NCI-H1417 treated with DMSO at 0.1 percent for 48 hours (cell line): ENCODE data around the gene MED20.
"Not testable (repeated sequence)": the region's sequence is repeated elsewhere in the genome, so short reads cannot be mapped to it uniquely, and the experiment has no call there.

ENCODE experiments used
- DNase-seq: peaks from one replicate; lab custom pipeline; 2025; lab: John Stamatoyannopoulos, UW

The MED20 gene, protein sequence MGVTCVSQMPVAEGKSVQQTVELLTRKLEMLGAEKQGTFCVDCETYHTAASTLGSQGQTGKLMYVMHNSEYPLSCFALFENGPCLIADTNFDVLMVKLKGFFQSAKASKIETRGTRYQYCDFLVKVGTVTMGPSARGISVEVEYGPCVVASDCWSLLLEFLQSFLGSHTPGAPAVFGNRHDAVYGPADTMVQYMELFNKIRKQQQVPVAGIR

GRCh38 chr6:41920921-41921711 lies at the start of gene MED20, which contains the start of gene BYSL:
Gene MED20, minus strand, starts transcription at chr6:41921139. Its CDS starts 121 bp downstream, at chr6:41921018.
Gene BYSL, plus strand, starts transcription at chr6:41921499. Its CDS starts 64 bp downstream, at chr6:41921563.
- peak; percentile 64 for DNase-seq

DNA sequence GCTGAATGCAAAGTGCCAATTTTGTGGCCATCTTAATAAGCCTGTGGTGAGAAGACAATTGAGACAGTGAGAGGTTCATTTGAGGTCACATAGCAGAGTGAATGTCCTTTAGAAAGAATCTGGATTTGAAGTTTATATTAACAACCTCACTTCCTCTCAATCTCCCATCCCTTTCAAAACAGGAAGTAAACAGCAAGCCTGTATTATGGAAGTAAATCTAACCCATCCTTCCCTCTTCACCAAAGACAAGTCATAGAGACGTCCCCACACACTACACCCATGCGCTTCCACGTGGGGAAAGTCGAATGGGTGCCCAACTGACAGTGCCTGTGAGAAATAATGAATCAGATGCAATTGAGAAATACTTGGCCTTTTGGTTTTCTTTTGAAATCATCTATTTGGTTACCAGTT lies 49.5 kb upstream of the MED20 start:
- no peak for DNase-seq

DNA sequence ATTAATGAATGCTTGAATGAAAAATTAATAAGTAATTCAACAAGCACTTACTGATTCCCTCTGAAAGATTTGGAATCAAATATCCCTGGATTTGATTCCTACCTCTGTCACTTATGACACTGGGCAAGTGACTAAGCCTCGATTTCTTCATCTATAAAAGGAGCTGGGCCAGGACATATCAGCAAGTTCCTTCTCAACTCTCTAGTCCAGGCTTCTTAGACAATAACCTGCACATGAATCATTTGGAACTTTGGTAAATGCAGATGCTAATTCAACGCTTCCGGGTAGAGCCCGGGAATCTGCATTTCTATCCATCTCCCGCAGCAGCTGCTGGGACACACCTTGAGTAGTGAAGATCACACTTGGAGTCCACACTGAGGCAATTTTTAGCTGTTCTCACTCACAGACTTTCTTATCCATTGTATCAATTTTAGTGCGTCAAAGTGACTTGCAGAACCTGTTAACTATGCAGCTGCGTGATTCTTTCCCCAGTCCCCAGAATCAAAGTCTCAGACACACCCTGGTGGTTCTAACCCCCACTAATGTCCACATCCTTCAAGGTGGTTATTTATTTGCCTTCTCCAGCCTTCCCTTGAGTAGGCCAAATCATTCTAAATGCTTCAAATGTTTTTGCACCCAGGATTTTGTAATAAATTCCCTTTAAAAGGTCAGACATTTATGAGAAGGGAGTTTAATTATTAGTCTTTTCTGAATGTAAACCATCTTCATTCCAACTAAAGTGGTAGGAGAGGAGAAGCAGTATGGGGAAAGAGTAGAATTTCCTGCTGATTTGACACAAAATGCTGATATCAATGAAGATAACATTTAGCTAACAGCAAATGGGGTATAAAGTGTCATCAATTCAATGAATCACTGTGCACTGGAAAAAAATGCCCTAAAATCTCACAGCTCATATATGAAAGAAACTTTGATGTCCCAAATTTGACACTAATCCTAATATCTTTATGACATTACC lies 46.7 kb upstream of the MED20 start:
- no peak for DNase-seq

GRCh38 chr6:41966961-41967311 lies 46.0 kb upstream of the MED20 start:
- no peak for DNase-seq

- DNase-seq, result no peak
These were observed 45.4 kb upstream of the MED20 start for GRCh38 chr6:41966214-41966920.

- DNase-seq, result no peak
These were observed 44.7 kb upstream of the MED20 start for GRCh38 chr6:41965429-41966213.

GRCh38 chr6:41964201-41964887 lies 43.4 kb upstream of the MED20 start:
- no peak for DNase-seq

DNA sequence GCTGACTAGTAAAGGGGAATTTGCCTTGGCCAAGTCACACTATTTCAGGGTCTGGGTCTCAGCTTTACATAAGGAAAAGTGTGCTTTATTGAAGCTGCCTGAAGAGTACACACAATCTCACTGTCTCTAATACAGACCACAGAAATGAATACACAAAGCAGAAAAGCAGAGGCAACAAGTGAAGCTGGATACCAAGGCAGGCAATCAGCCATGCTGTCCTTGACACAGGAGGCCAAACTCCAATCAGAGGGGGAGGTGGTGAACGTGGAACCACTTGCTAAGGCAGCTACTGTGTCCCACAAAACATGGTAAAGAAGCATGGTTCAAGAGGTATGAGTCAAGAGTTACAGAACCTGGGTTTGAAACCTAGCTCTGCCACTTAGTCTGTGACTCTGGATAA lies 42.4 kb upstream of the MED20 start:
- DNase-seq, result no peak

- DNase-seq, result no peak
These were observed 39.1 kb upstream of the MED20 start for GRCh38 chr6:41960028-41960427.

GRCh38 chr6:41958022-41958856 lies 37.3 kb upstream of the MED20 start:
- no peak for DNase-seq

DNA sequence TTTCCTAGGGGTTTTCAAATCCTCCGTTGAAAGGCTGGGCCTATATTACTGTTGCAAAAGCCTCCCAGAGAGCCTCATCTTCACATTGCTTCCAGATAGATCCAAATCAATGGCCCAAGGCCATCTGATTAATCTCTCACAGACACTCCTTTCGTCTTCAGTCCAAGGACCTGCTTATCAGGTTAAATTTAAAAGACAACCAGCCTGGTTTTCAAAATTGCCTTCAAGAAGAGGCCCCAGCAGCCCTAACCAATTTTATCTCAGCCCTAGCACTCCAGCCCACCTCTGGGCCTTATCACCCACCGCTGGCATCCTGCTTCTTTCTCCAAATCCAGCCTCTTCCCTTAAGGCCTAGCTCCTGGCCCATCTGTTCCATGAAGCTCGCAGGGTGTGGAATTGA lies 36.2 kb upstream of the MED20 start:
- no peak for DNase-seq

DNA sequence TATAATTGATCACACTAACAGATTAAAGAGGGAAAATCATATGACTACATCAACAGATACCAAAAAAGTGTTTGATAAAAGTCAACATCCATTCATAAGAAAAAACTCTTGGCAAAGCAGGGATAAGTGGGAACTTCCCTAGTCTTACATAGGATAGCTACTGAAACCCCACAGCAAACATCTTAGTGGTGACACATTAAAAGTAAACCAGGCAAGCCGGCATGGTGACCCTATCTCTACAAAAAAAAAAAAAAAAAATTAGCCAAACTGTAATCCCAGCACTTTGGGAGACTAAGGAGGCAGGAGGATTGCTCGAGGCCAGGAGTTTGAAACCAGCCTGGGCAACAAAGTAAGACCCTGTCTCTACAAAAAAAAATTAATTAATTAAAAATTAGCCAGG lies 34.5 kb upstream of the MED20 start:
- no peak for DNase-seq

DNA sequence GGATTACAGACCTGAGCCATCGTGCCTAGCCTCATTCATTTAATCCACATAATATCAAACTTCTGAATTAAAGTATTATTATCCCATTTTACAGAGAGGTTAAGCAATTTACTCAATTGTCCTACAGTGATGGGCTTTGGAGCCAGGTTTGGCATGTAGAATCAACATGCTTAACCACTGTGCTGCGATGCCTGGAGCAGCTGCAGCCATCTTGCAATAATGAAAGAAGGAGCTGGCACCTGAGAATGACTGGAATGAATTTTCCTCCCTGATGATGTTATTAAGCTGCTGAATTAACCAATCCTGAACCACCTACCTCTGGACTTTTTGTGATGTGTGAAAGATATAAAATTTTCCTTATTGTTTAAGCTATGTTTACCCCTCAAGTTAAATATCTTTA lies 33.7 kb upstream of the MED20 start:
- no peak for DNase-seq

DNA sequence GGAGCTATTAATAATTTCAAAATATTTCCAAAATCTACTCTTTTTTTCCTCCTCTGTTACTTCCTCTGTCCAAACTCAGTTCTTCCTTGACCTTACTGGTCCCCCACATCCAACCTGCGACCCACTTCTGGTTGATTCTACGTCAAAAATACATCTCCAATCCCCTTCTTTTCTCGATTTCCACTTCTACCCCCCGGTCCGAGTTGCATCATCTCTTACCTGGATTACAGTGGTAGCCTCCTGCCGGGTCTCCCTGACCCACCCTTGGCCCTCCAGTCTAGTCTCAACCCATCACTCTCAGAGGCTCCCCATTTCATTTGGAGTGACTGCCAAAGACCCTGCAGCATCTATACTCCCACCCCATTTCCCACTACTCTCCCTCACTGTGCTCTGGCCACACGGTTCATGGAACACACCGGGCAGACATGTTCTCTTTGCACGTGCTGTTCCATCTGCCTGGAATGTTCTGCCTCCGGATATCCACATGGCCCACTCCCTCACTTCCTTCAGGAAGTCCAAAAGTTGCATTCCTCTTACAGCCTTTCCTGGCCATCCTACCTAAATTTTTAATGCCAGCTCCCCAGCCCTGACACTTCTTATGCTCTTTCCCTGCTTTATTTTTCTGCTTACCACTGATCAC lies 26.8 kb upstream of the MED20 start:
- DNase-seq, result no peak

- DNase-seq, result no peak
These were observed 22.5 kb upstream of the MED20 start for GRCh38 chr6:41943456-41943855.

GRCh38 chr6:41942882-41943281 lies 21.9 kb upstream of the MED20 start:
- DNase-seq, result not testable (repeated sequence)

GRCh38 chr6:41942067-41942851 lies 21.3 kb upstream of the MED20 start:
- no peak for DNase-seq
